Esophagus (tissue), 2 donors: ENCODE data around the gene ERG28. TPM values are rescaled to one million over a fixed set of nuclear protein-coding genes. Genes with fewer than 3 reads are reported as not detected.
A peak's percentile ranks its signal among the peaks of the same experiment; 100 is the strongest.
"Not testable (repeated sequence)": the region's sequence is repeated elsewhere in the genome, so short reads cannot be mapped to it uniquely, and the experiment has no call there.

Experiments used
- H3K27ac ChIP-seq, 2 donors: one replicate each; pipeline ENCODE4 v1.5.1; 2013; ENCODE audit warnings: low read depth in 2 of 2, mild to moderate bottlenecking in 2 of 2, inconsistent platforms in 1 of 2, low read length in 1 of 2, moderate library complexity in 1 of 2
- H3K27me3 ChIP-seq, 2 donors: one replicate each; pipeline ENCODE4 v1.6.1; 2013; ENCODE audit warnings: low read length in 2 of 2, control low read depth in 1 of 2, mild to moderate bottlenecking in 1 of 2; ENCODE audit not compliant: insufficient read depth in 2 of 2, control insufficient read depth in 1 of 2
- H3K36me3 ChIP-seq, 2 donors: one replicate each; pipeline ENCODE4 v1.6.1; 2013; ENCODE audit warnings: low read length in 1 of 2; ENCODE audit not compliant: control insufficient read depth in 2 of 2, insufficient read depth in 2 of 2
- H3K4me1 ChIP-seq, 2 donors: one replicate each; pipeline ENCODE4 v1.6.1; 2013; ENCODE audit warnings: low read length in 1 of 2; ENCODE audit not compliant: control insufficient read depth in 2 of 2, insufficient read depth in 2 of 2
- H3K4me3 ChIP-seq, 2 donors: one replicate each; pipeline ENCODE4 v1.5.1; 2013; ENCODE audit warnings: low read length in 2 of 2, mild to moderate bottlenecking in 2 of 2, low read depth in 1 of 2, moderate library complexity in 1 of 2
- H3K9me3 ChIP-seq, 2 donors: one replicate each; pipeline ENCODE4 v1.6.1; 2013; ENCODE audit warnings: mild to moderate bottlenecking in 2 of 2, low read depth in 1 of 2, low read length in 1 of 2, moderate library complexity in 1 of 2; ENCODE audit not compliant: control insufficient read depth in 2 of 2, insufficient read depth in 1 of 2
- WGBS, 2 donors: extraction: QIAGEN DNeasy Blood & Tissue Kit; methylation state at CpG; one replicate each; pipeline ENCODE4 v1.1.7; 2013; 5-methylcytosine and 5-hydroxymethylcytosine counted together
- polyA plus RNA-seq, 2 donors: library from polyadenylated mRNA; stranded (reverse); fragments of 200-250 nt; gene quantifications; one replicate each; pipeline ENCODE4 v1.2.3, GENCODE V29; 2013
- donor health status: healthy with polysubstance abuse.
- donor health status: Bipolar disorder and iron deficiency.

ERG28 gene
- polyA plus RNA-seq, 2 donors, result 31.0 to 43.5 TPM

- Histone ChIP-seq H3K9me3 (peaks cover 0 to 5% of the 10 kb centered on the region in 2 donors), H3K36me3 (no peaks in the 10 kb centered on the region), H3K27me3 (no peaks in the 10 kb centered on the region), H3K4me3 (no peak overlapping the region), H3K4me1 (no peaks in the 10 kb centered on the region), H3K27ac (peak overlapping the region in 1 of 2 donors; percentile 24)
- WGBS, 2 donors, result 77 to 83% methylated on average over 4 of the region's 4 CpGs
Measured at GRCh38 chr14:75610834-75611233, 49.8 kb downstream of the ERG28 start.

GRCh38 chr14:75609606-75610475 lies 50.8 kb downstream of the ERG28 start:
- WGBS, 2 donors, result 60 to 65% methylated on average over 9 of the region's 9 CpGs
- Histone ChIP-seq H3K4me1 (peaks cover 0 to 4% of the 10 kb centered on the region in 2 donors), H3K9me3 (peaks cover 0 to 5% of the 10 kb centered on the region in 2 donors), H3K27ac (no peak overlapping the region), H3K4me3 (no peak overlapping the region), H3K36me3 (no peaks in the 10 kb centered on the region), H3K27me3 (no peaks in the 10 kb centered on the region)

GRCh38 chr14:75609116-75609515 lies 51.6 kb downstream of the ERG28 start:
- Histone ChIP-seq H3K27me3 (no peaks in the 10 kb centered on the region), H3K27ac (no peak overlapping the region), H3K9me3 (peaks cover 0 to 5% of the 10 kb centered on the region in 2 donors), H3K4me3 (no peak overlapping the region), H3K4me1 (peaks cover 0 to 4% of the 10 kb centered on the region in 2 donors), H3K36me3 (no peaks in the 10 kb centered on the region)
- WGBS, 2 donors, result 72 to 75% methylated on average over 4 of the region's 4 CpGs

- Histone ChIP-seq H3K27ac (no peak overlapping the region), H3K27me3 (no peaks in the 10 kb centered on the region), H3K36me3 (no peaks in the 10 kb centered on the region), H3K9me3 (peaks cover 0 to 5% of the 10 kb centered on the region in 2 donors), H3K4me3 (no peak overlapping the region), H3K4me1 (peaks cover 0 to 4% of the 10 kb centered on the region in 2 donors)
- 92 to 93% methylated on average over 12 of the region's 12 CpGs for WGBS, 2 donors
Measured at GRCh38 chr14:75607842-75608640, 52.6 kb downstream of the ERG28 start.

GRCh38 chr14:75607044-75607443 lies 53.6 kb downstream of the ERG28 start:
- H3K4me3 ChIP-seq, result no peak overlapping the region
- 50 to 73% methylated on average over 1 of the region's 1 CpG for WGBS, 2 donors

GRCh38 chr14:75605916-75606315 lies 54.8 kb downstream of the ERG28 start:
- Histone ChIP-seq H3K9me3 (peaks cover 0 to 5% of the 10 kb centered on the region in 2 donors), H3K36me3 (no peaks in the 10 kb centered on the region), H3K27me3 (no peaks in the 10 kb centered on the region), H3K4me1 (peaks cover 0 to 4% of the 10 kb centered on the region in 2 donors), H3K27ac (peak overlapping the region in 1 of 2 donors; percentile 63), H3K4me3 (no peak overlapping the region)
- WGBS, 2 donors, result 71 to 76% methylated on average over 10 of the region's 10 CpGs

More at GRCh38 chr14:75607044-75607443, 53.6 kb downstream of the ERG28 start:
- Histone ChIP-seq H3K9me3 (peaks cover 0 to 5% of the 10 kb centered on the region in 2 donors), H3K27me3 (no peaks in the 10 kb centered on the region), H3K27ac (no peak overlapping the region), H3K36me3 (no peaks in the 10 kb centered on the region), H3K4me1 (peaks cover 0 to 4% of the 10 kb centered on the region in 2 donors)

GRCh38 chr14:75604979-75605851 lies 55.5 kb downstream of the ERG28 start:
- 52 to 53% methylated on average over 11 of the region's 11 CpGs for WGBS, 2 donors
- Histone ChIP-seq H3K4me1 (peaks cover 0 to 4% of the 10 kb centered on the region in 2 donors), H3K36me3 (no peaks in the 10 kb centered on the region), H3K9me3 (peaks cover 0 to 5% of the 10 kb centered on the region in 2 donors), H3K4me3 (no peak overlapping the region), H3K27me3 (no peaks in the 10 kb centered on the region), H3K27ac (peak overlapping the region in 1 of 2 donors; percentile 63)

- Histone ChIP-seq H3K9me3 (peaks cover 0 to 3% of the 10 kb centered on the region in 2 donors), H3K36me3 (no peaks in the 10 kb centered on the region), H3K27me3 (no peaks in the 10 kb centered on the region), H3K27ac (no peak overlapping the region), H3K4me3 (no peak overlapping the region), H3K4me1 (peaks cover 0 to 4% of the 10 kb centered on the region in 2 donors)
- WGBS, 2 donors, result 70 to 76% methylated on average over 3 of the region's 3 CpGs
Measured at GRCh38 chr14:75602503-75602902, 58.2 kb downstream of the ERG28 start.

- WGBS, 2 donors, result 54 to 63% methylated on average over 6 of the region's 6 CpGs
- H3K36me3 ChIP-seq, H3K27ac ChIP-seq, H3K4me3 ChIP-seq, H3K9me3 ChIP-seq, H3K4me1 ChIP-seq, H3K27me3 ChIP-seq: not testable (repeated sequence)
Measured at GRCh38 chr14:75601061-75601460, 59.6 kb downstream of the ERG28 start.
